Keratinocyte (primary cell): Measurements from ENCODE around the gene UROC1. TPM values are rescaled to one million over a fixed set of nuclear protein-coding genes. Genes with fewer than 3 reads are reported as not detected.

Experiments used
- DNase-seq: peaks from one replicate; pipeline ENCODE4 v3.0.0-alpha.2; 2011; ENCODE audit warnings: low read depth, missing footprints, low spot score
- FAIRE-seq: peaks from 2 replicates; lab custom pipeline; 2011; peaks lifted over from hg19 to GRCh38; lab: Jason Lieb, UNC
- H2AFZ ChIP-seq: 2 replicates; pipeline ENCODE4 v1.6.0; 2012; ENCODE audit warnings: low read length, control low read depth, inconsistent platforms; ENCODE audit not compliant: control insufficient read depth
- H3K27ac ChIP-seq: 2 replicates; pipeline ENCODE4 v1.5.1; 2011; ENCODE audit warnings: low read length; ENCODE audit not compliant: control insufficient read depth, insufficient read depth
- H3K27me3 ChIP-seq: 3 replicates; pipeline ENCODE4 v1.6.0; 2011; ENCODE audit warnings: low read length; ENCODE audit not compliant: control insufficient read depth, insufficient read depth; ENCODE audit errors: extremely low read depth
- H3K36me3 ChIP-seq, 2 experiments: 2 replicates in 1 of 2; 3 replicates in 1 of 2; pipeline ENCODE4 v1.5.1; 2011; ENCODE audit warnings: low read length in 2 of 2, mild to moderate bottlenecking in 1 of 2; ENCODE audit not compliant: control insufficient read depth in 2 of 2, insufficient read depth in 2 of 2; ENCODE audit errors: extremely low read depth in 1 of 2
- H3K4me1 ChIP-seq: 3 replicates; pipeline ENCODE4 v1.5.1; 2011; ENCODE audit warnings: low read length; ENCODE audit not compliant: control insufficient read depth, insufficient read depth; ENCODE audit errors: extremely low read depth
- H3K4me2 ChIP-seq: 3 replicates; pipeline ENCODE4 v1.6.0; 2011; ENCODE audit warnings: low read depth, low read length; ENCODE audit not compliant: control insufficient read depth, insufficient read depth; ENCODE audit errors: extremely low read depth
- H3K4me3 ChIP-seq, 3 experiments: fragments of 200-600 bp in 1 of 3; sonication (generic) in 1 of 3; 2 replicates in 2 of 3; 3 replicates in 1 of 3; pipeline ENCODE4 v1.5.1; 2011 to 2016; ENCODE audit warnings: low read length in 3 of 3, mild to moderate bottlenecking in 3 of 3, control low read depth in 2 of 3, inconsistent platforms in 1 of 3, low read depth in 1 of 3, mixed read lengths in 1 of 3, mixed run types in 1 of 3, moderate library complexity in 1 of 3; ENCODE audit not compliant: control insufficient read depth in 2 of 3, insufficient read depth in 2 of 3; ENCODE audit errors: extremely low read depth in 1 of 3
- H3K79me2 ChIP-seq: 2 replicates; pipeline ENCODE4 v1.6.0; 2012; ENCODE audit warnings: low read length; ENCODE audit not compliant: control insufficient read depth, insufficient read depth
- H3K9ac ChIP-seq: 3 replicates; pipeline ENCODE4 v1.6.0; 2011; ENCODE audit warnings: low read length; ENCODE audit not compliant: control insufficient read depth, insufficient read depth; ENCODE audit errors: extremely low read depth
- H3K9me1 ChIP-seq: 3 replicates; pipeline ENCODE4 v1.6.0; 2011; ENCODE audit warnings: low read length; ENCODE audit not compliant: control insufficient read depth, insufficient read depth; ENCODE audit errors: extremely low read depth
- H3K9me3 ChIP-seq: 2 replicates; pipeline ENCODE4 v1.5.1; 2012; ENCODE audit warnings: low read depth, low read length; ENCODE audit not compliant: control insufficient read depth
- H4K20me1 ChIP-seq: 3 replicates; pipeline ENCODE4 v1.6.0; 2011; ENCODE audit warnings: low read length; ENCODE audit not compliant: control insufficient read depth, insufficient read depth; ENCODE audit errors: extremely low read depth
- EZH2 ChIP-seq: IDR thresholded peaks from one replicate; pipeline ENCODE4 v1.6.1; 2012; ENCODE audit warnings: inconsistent platforms, mild to moderate bottlenecking, low read length, moderate library complexity
- dilution Hi-C: fragments of 300-500 bp; cut with MboI; formaldehyde crosslinking; loops from one replicate; pipeline ENCODE4 v1.7.0; 2020; ENCODE audit warnings: low sequenced_read_pairs; ENCODE audit not compliant: extremely low pct_ligation_motif_present
- polyA plus RNA-seq, 5 experiments: library from polyadenylated mRNA; depleted of rRNA in 3 of 5; stranded (reverse) in 3 of 5; stranded (forward) in 1 of 5; unstranded in 1 of 5; fragments of >200 nt; gene quantifications; 1 replicate in 1 of 5; 2 replicates in 3 of 5; 3 replicates in 1 of 5; pipeline versions ENCODE4 v1.2.1 to v1.2.3, GENCODE V29; 2011 to 2012; ENCODE audit warnings: missing spikeins in 2 of 5, low read depth in 1 of 5, low replicate concordance in 1 of 5
- TF ChIP-seq, protein P1 (sequence below), 3 experiments: IDR thresholded peaks in 1 of 3; conservative IDR thresholded peaks in 1 of 3; optimal IDR thresholded peaks in 1 of 3; 2 replicates in 2 of 3; 3 replicates in 1 of 3; pipeline versions ENCODE3 to v1.5.1; 2011; ENCODE audit warnings: low read length in 3 of 3, mild to moderate bottlenecking in 3 of 3, moderate library complexity in 2 of 3, control low read depth in 1 of 3, inconsistent platforms in 1 of 3; ENCODE audit not compliant: insufficient read depth in 2 of 3; ENCODE audit errors: extremely low read depth in 1 of 3

UROC1 gene
- polyA plus RNA-seq, 1 donor (not counting 4 experiments of a cell fraction or from before 2014, with no cell fraction given): not detected

DNA sequence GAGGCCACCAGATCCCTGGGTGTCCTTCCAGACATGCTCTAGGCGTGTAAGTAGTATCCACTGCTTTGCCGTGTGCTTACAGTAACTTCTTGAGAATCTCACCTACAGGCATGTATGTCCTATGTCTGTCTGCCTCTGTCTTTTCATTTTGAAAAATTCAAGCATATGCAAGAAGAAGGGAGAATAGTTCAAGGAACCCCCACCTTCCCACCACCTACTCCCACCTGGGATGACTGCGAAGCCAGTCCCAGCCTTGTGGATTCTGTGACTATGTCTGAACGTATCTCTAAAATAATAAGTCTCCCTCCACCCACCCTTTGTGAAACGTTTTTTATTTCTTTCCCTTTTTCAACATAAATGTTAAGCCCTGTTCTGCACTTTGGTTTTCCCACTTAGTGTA lies 21.4 kb upstream of the UROC1 start:
- TF ChIP-seq, protein P1, sequence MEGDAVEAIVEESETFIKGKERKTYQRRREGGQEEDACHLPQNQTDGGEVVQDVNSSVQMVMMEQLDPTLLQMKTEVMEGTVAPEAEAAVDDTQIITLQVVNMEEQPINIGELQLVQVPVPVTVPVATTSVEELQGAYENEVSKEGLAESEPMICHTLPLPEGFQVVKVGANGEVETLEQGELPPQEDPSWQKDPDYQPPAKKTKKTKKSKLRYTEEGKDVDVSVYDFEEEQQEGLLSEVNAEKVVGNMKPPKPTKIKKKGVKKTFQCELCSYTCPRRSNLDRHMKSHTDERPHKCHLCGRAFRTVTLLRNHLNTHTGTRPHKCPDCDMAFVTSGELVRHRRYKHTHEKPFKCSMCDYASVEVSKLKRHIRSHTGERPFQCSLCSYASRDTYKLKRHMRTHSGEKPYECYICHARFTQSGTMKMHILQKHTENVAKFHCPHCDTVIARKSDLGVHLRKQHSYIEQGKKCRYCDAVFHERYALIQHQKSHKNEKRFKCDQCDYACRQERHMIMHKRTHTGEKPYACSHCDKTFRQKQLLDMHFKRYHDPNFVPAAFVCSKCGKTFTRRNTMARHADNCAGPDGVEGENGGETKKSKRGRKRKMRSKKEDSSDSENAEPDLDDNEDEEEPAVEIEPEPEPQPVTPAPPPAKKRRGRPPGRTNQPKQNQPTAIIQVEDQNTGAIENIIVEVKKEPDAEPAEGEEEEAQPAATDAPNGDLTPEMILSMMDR (optimal IDR thresholded peaks at IDR 0.05 in 1 of 3, IDR thresholded peaks at IDR 0.05 in 1 of 3, conservative IDR thresholded peaks at IDR 0.05 in 1 of 3; ENCODE audit: extremely low read depth in 1 of 3, insufficient read depth in 2 of 3, low read length in 3 of 3): no peak
- TF ChIP-seq EZH2: no peak
- FAIRE-seq (no peak), DNase-seq (no peak)
- no peak overlapping the region for H3K4me3 ChIP-seq
- no peak overlapping the region for H2AFZ ChIP-seq
- H3K27me3 ChIP-seq: peaks cover 44% of the 10 kb centered on the region
- no peaks in the 10 kb centered on the region for H3K9me3 ChIP-seq
- dilution Hi-C loops: no loop called here
- no peak overlapping the region for H3K4me2 ChIP-seq
- no peaks in the 10 kb centered on the region for H3K9me1 ChIP-seq
- H4K20me1 ChIP-seq: no peaks in the 10 kb centered on the region
- no peak overlapping the region for H3K9ac ChIP-seq
- peaks cover 11% of the 10 kb centered on the region for H3K4me1 ChIP-seq
- no peaks in the 10 kb centered on the region for H3K79me2 ChIP-seq
- no peaks in the 10 kb centered on the region for H3K36me3 ChIP-seq
- no peak overlapping the region for H3K27ac ChIP-seq

DNA sequence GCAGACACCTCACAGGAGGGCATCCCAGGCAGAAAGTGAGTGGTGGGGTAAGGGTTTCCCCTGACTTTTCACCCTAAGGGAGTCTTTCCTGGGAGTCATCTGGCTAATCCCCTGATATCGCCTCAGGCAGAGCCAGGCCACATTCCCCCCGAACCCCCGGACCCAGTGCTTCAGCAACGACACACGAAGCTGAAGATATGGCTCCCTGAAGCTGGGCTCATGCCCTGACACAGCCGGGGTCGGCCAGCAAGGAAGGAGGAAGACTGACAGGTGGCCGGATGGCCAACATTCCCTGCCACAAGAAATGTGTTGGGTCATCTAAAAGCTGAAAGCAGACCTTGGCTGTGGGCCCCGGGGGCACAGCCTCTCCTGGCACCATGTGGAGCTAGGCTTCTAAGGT lies 20.7 kb upstream of the UROC1 start:
- Histone ChIP-seq H4K20me1 (no peaks in the 10 kb centered on the region), H3K27ac (no peak overlapping the region), H3K4me3 (no peak overlapping the region), H3K9me1 (no peaks in the 10 kb centered on the region), H3K9ac (no peak overlapping the region), H3K36me3 (no peaks in the 10 kb centered on the region), H3K4me1 (peaks cover 11% of the 10 kb centered on the region), H3K79me2 (no peaks in the 10 kb centered on the region), H3K4me2 (no peak overlapping the region), H3K27me3 (peaks cover 44% of the 10 kb centered on the region), H2AFZ (no peak overlapping the region), H3K9me3 (no peaks in the 10 kb centered on the region)
- FAIRE-seq (no peak), DNase-seq (no peak)
- dilution Hi-C loops: no loop called here
- TF ChIP-seq EZH2: no peak
- TF ChIP-seq, protein P1 (optimal IDR thresholded peaks at IDR 0.05 in 1 of 3, IDR thresholded peaks at IDR 0.05 in 1 of 3, conservative IDR thresholded peaks at IDR 0.05 in 1 of 3; ENCODE audit: extremely low read depth in 1 of 3, insufficient read depth in 2 of 3, low read length in 3 of 3): no peak
